Smooth muscle cell (in vitro differentiated cells): ENCODE results near the gene ZBTB20. TPM values are rescaled to one million over a fixed set of nuclear protein-coding genes. Genes with fewer than 3 reads are reported as not detected.

Source experiments
- DNase-seq: peaks from one replicate; lab custom pipeline; 2025; ENCODE audit not compliant: unreplicated experiment; lab: John Stamatoyannopoulos, UW
- H2AFZ ChIP-seq: fragments of 200-600 bp; sonication (generic); 2 replicates; pipeline ENCODE4 v1.6.0; 2016; ENCODE audit warnings: antibody characterized with exemption, low read depth, mild to moderate bottlenecking
- H3F3A ChIP-seq: fragments of 200-600 bp; sonication (generic); 2 replicates; pipeline ENCODE4 v1.6.0; 2017; ENCODE audit warnings: antibody characterized with exemption, low read depth
- H3K27ac ChIP-seq: fragments of 200-600 bp; sonication (generic); 2 replicates; pipeline ENCODE4 v1.5.1; 2016; ENCODE audit warnings: low read depth, mild to moderate bottlenecking
- H3K27me3 ChIP-seq: fragments of 200-600 bp; sonication (generic); 2 replicates; pipeline ENCODE4 v1.6.1; 2016; ENCODE audit warnings: low read depth, mild to moderate bottlenecking
- H3K36me3 ChIP-seq: fragments of 200-600 bp; sonication (generic); 2 replicates; pipeline ENCODE4 v1.5.1; 2016; ENCODE audit warnings: low read depth
- H3K4me1 ChIP-seq: fragments of 200-600 bp; sonication (generic); 2 replicates; pipeline ENCODE4 v1.5.1; 2016; ENCODE audit warnings: low read depth
- H3K4me2 ChIP-seq: fragments of 200-600 bp; sonication (generic); 2 replicates; pipeline ENCODE4 v1.6.0; 2016; ENCODE audit warnings: mild to moderate bottlenecking
- H3K4me3 ChIP-seq: fragments of 200-600 bp; sonication (generic); 2 replicates; pipeline ENCODE4 v1.5.1; 2016; ENCODE audit warnings: mild to moderate bottlenecking
- H3K79me2 ChIP-seq: fragments of 200-600 bp; sonication (generic); 2 replicates; pipeline ENCODE4 v1.6.0; 2016; ENCODE audit warnings: low read depth, mild to moderate bottlenecking
- H3K9ac ChIP-seq: fragments of 200-600 bp; sonication (generic); 2 replicates; pipeline ENCODE4 v1.6.0; 2016; ENCODE audit warnings: low read depth
- H3K9me3 ChIP-seq: fragments of 200-600 bp; sonication (generic); replicated peaks from 2 replicates; pipeline ENCODE4 v1.5.1; 2016; ENCODE audit warnings: low read depth
- H4K20me1 ChIP-seq: fragments of 200-600 bp; sonication (generic); 2 replicates; pipeline ENCODE4 v1.6.0; 2016; ENCODE audit warnings: low read depth
- WGBS: methylation state at CpG from one replicate; pipeline ENCODE4 v1.1.7; 2016; ENCODE audit warnings: low lambda C conversion rate; 5-methylcytosine and 5-hydroxymethylcytosine counted together
- polyA plus RNA-seq: library from polyadenylated mRNA; unstranded; fragments of >200 nt; fragmentation: Nextera tagmentation; extraction: Ambion mirVana; gene quantifications from 2 replicates; pipeline ENCODE4 v1.2.1, GENCODE V29; 2016
- total RNA-seq: library from RNA; depleted of rRNA; stranded (reverse); fragments of >200 nt; gene quantifications from 2 replicates; pipeline ENCODE4 v1.2.3, GENCODE V29; 2014
- TF ChIP-seq, protein P1 (sequence below): fragments of 200-600 bp; sonication (generic); IDR thresholded peaks from 2 replicates; pipeline ENCODE4 v1.5.1; 2017; ENCODE audit warnings: borderline replicate concordance, mild to moderate bottlenecking, antibody characterized with exemption; ENCODE audit not compliant: insufficient read depth, poor library complexity, severe bottlenecking

The ZBTB20 gene
- total and polyA plus RNA-seq, 2 experiments from 2014 or later = 4.9 to 6.8 TPM

DNA sequence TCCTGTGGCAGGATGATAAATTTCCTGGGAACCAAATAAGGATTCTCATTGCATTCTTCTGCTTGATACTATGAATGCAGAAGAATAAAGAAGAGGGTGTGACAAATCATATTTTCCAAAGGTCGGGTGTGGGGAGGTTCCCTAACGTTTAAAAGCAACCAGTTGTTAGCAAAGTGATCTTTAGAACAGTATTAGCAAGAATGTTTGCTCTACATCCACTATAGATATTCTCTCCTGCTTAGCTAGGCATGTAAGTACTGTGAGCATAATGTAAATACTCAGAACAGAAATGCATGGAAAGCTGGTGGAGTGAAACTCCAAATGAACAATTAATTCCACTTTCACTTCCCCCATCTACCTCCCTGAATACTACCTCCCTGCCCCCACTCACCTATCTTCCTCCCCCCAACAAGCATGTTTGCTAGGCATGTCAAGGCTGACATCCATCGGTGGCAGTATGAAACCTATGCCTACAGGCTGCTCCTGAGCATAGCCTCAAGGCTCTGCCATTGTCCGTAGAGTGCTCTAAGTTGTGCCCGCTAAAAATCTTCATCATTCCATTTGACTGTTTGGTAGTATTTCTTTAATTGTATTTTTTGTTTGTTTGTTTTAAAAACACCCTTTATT lies 523.6 kb downstream of the ZBTB20 start:
- peak overlapping the region; percentile 64 for H2AFZ ChIP-seq
- H3K27ac ChIP-seq = peak overlapping the region; percentile 99
- TF ChIP-seq, protein P1, sequence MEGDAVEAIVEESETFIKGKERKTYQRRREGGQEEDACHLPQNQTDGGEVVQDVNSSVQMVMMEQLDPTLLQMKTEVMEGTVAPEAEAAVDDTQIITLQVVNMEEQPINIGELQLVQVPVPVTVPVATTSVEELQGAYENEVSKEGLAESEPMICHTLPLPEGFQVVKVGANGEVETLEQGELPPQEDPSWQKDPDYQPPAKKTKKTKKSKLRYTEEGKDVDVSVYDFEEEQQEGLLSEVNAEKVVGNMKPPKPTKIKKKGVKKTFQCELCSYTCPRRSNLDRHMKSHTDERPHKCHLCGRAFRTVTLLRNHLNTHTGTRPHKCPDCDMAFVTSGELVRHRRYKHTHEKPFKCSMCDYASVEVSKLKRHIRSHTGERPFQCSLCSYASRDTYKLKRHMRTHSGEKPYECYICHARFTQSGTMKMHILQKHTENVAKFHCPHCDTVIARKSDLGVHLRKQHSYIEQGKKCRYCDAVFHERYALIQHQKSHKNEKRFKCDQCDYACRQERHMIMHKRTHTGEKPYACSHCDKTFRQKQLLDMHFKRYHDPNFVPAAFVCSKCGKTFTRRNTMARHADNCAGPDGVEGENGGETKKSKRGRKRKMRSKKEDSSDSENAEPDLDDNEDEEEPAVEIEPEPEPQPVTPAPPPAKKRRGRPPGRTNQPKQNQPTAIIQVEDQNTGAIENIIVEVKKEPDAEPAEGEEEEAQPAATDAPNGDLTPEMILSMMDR = no peak
- peak overlapping the region; percentile 95 for H3K9ac ChIP-seq
- peaks cover 21% of the 10 kb centered on the region for H3F3A ChIP-seq
- H3K4me1 ChIP-seq = peaks cover 3% of the 10 kb centered on the region
- peak overlapping the region; percentile 47 for H3K4me3 ChIP-seq
- no peaks in the 10 kb centered on the region for H3K79me2 ChIP-seq
- WGBS = 81% methylated on average over 5 of the region's 5 CpGs
- no peaks in the 10 kb centered on the region for H3K36me3 ChIP-seq
- DNase-seq = no peak
- H3K27me3 ChIP-seq = no peaks in the 10 kb centered on the region
- no peaks in the 10 kb centered on the region for H4K20me1 ChIP-seq
- no peaks in the 10 kb centered on the region for H3K9me3 ChIP-seq
- H3K4me2 ChIP-seq = peak overlapping the region; percentile 86

DNA sequence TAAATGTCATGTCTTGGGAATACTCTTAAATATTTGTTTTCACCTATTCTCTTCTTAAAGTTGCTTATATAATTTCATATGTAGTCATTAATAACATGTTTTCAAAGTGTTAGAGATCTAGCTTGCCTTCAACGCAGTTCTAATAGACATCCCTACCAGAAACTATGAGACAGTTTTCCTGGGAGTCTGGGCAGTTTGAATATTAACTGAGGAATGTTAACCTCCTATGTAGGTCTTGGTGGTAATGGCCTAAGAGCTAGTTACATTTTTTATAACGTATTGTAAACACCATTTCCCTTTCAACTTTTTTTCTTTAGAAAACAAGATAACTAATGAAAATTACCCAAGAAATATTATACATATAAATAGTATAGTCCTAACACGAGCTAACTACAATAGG lies 525.1 kb downstream of the ZBTB20 start:
- H3K27ac ChIP-seq = no peak overlapping the region
- H3F3A ChIP-seq = peaks cover 21% of the 10 kb centered on the region
- no peak overlapping the region for H3K4me3 ChIP-seq
- no peak for DNase-seq
- no peaks in the 10 kb centered on the region for H3K36me3 ChIP-seq
- peak overlapping the region; percentile 2 for H3K4me2 ChIP-seq
- no peaks in the 10 kb centered on the region for H3K79me2 ChIP-seq
- peaks cover 3% of the 10 kb centered on the region for H3K4me1 ChIP-seq
- H2AFZ ChIP-seq = no peak overlapping the region
- H3K27me3 ChIP-seq = no peaks in the 10 kb centered on the region
- H3K9ac ChIP-seq = no peak overlapping the region
- no peaks in the 10 kb centered on the region for H4K20me1 ChIP-seq
- 72% methylated on average over 3 of the region's 3 CpGs for WGBS
- TF ChIP-seq, protein P1 = no peak
- H3K9me3 ChIP-seq = no peaks in the 10 kb centered on the region

DNA sequence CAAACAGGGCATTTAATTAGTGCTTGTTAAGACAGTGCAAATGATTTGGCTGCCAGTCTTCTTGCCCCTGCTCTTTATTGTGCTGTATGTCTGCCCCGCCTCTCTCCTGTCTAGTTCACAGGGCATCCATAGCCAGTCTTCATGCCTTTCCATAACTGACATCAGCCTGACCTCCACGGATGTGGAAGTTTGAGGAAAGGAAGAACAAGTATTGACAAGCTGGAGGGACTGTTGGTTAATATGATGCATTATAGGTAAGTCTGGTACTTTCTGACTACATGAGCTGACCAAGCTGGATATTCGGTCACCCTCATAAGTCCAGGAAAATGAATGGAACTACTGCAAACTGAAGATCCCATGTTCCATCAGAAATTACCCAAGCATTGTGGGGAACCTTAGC lies 527.3 kb downstream of the ZBTB20 start:
- peaks cover 3% of the 10 kb centered on the region for H3K4me1 ChIP-seq
- TF ChIP-seq, protein P1 = no peak
- no peak overlapping the region for H3K9ac ChIP-seq
- H3K36me3 ChIP-seq = no peaks in the 10 kb centered on the region
- no peaks in the 10 kb centered on the region for H3K79me2 ChIP-seq
- H3K27ac ChIP-seq = no peak overlapping the region
- no peaks in the 10 kb centered on the region for H4K20me1 ChIP-seq
- whole genome bisulfite sequencing = 93% methylated on average over 3 of the region's 3 CpGs
- H3F3A ChIP-seq = peaks cover 6% of the 10 kb centered on the region
- no peak overlapping the region for H2AFZ ChIP-seq
- no peak for DNase-seq
- H3K27me3 ChIP-seq = no peaks in the 10 kb centered on the region
- no peaks in the 10 kb centered on the region for H3K9me3 ChIP-seq
- H3K4me3 ChIP-seq = no peak overlapping the region
- H3K4me2 ChIP-seq = no peak overlapping the region

DNA sequence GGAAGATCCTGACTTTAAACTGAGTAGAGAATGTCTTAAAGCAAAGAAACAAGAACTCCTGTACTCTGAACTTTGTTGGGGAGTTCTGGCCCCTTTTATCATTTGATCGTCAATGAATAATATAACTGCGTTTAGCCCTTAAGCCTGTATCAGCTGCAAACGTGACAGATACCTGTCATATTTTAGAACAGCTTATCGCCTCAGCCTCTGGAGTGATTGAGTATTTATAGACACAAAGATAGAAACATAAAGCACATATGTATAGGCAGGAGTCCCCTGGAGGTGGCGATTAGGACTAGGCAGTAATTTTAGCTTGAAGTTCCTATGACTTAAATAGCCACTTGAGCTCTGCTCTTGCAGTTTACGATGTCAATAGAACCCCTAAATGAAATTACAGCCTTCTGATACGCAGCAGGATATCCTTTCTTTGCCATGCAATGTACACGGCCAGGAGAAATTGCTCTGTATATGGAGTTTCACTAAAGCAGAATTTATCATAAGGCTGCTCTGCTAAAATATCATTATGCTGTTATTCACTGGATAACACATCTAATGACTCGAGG lies 531.5 kb downstream of the ZBTB20 start:
- TF ChIP-seq, protein P1 = no peak
- no peaks in the 10 kb centered on the region for H3K79me2 ChIP-seq
- H3K9me3 ChIP-seq = no peaks in the 10 kb centered on the region

More for the DNA sequence above, 531.5 kb downstream of the ZBTB20 start:
- no peaks in the 10 kb centered on the region for H3K4me1 ChIP-seq
- DNase-seq = no peak
- H3K27ac ChIP-seq = no peak overlapping the region
- H3K36me3 ChIP-seq = no peaks in the 10 kb centered on the region
- no peak overlapping the region for H3K4me3 ChIP-seq
- H3K27me3 ChIP-seq = no peaks in the 10 kb centered on the region
- H3K4me2 ChIP-seq = no peak overlapping the region
- no peaks in the 10 kb centered on the region for H3F3A ChIP-seq
- no peak overlapping the region for H3K9ac ChIP-seq
- no peak overlapping the region for H2AFZ ChIP-seq
- 82% methylated on average over 9 of the region's 9 CpGs for WGBS
- H4K20me1 ChIP-seq = no peaks in the 10 kb centered on the region
